Tibial artery (tissue), 4 donors: Measurements from ENCODE around the gene ANGPT4.

Experiments used
- DNase-seq, 2 donors: peaks; one replicate each; pipeline ENCODE4 v3.0.0-alpha.2; 2019
- H3K27ac ChIP-seq, 2 donors: fragments of 200-600 bp; sonication (generic) in 1 of 2; 1 replicate in 1 of 2; 2 replicates in 1 of 2; pipeline ENCODE4 v1.5.1; 2018 to 2019; ENCODE audit warnings: mild to moderate bottlenecking in 1 of 2
- H3K27me3 ChIP-seq, 2 donors: fragments of 200-600 bp; sonication (generic) in 1 of 2; one replicate each; pipeline versions ENCODE4 v1.5.1 to v1.6.0; 2016 to 2019
- H3K36me3 ChIP-seq, 3 donors: fragments of 200-600 bp; sonication (generic) in 2 of 3; one replicate each; pipeline ENCODE4 v1.5.1; 2016 to 2019; ENCODE audit warnings: mild to moderate bottlenecking in 2 of 3
- H3K4me1 ChIP-seq, 4 donors: fragments of 200-600 bp; sonication (generic) in 2 of 4; 1 replicate in 3 of 4; 2 replicates in 1 of 4; pipeline ENCODE4 v1.5.1; 2016 to 2019
- H3K4me3 ChIP-seq, 2 donors: fragments of 200-600 bp; sonication (generic) in 1 of 2; 1 replicate in 1 of 2; 2 replicates in 1 of 2; pipeline ENCODE4 v1.5.1; 2018 to 2019; ENCODE audit warnings: mild to moderate bottlenecking in 2 of 2
- H3K9me3 ChIP-seq, 3 donors: fragments of 200-600 bp; sonication (generic) in 1 of 3; one replicate each; pipeline ENCODE4 v1.5.1; 2016 to 2019
- intact Hi-C: fragments of 100-400 bp; cut with DNase I; formaldehyde crosslinking; loops from one replicate; pipeline ENCODE4 v1.15.0; 2023; ENCODE audit warnings: low total_unique reads
- TF ChIP-seq, protein P1 (sequence below), 2 experiments: fragments of 200-600 bp in 1 of 2; fragments of 450-650 bp in 1 of 2; IDR thresholded peaks; one replicate each; pipeline ENCODE4 v1.5.1; 2017 to 2019; ENCODE audit warnings: antibody characterized with exemption in 2 of 2, mild to moderate bottlenecking in 1 of 2, moderate library complexity in 1 of 2

Gene ANGPT4

DNA sequence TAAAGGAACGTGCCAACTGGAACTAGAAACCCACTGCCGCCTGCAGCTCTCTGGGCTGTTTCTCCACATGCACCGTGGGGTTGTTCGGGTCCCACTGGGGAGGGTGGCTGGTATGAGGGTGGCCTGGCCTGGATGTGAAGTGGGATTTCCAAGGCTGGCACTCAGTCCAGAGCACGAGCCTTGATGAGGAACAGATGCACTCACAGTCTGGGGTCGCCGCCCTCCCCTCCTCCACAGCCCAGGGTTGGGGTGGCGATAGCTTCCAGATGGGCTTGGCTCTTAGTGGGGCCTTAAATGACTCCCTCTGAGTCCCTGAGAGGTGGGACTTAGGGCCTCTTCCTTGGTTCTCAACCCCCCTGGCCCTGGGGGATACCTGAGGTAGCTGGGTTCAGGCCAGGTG lies 30.7 kb upstream of the ANGPT4 start:
- Histone ChIP-seq H3K9me3 (no peaks in the 10 kb centered on the region), H3K4me3 (no peak overlapping the region), H3K36me3 (no peaks in the 10 kb centered on the region), H3K27me3 (peaks cover 0 to 17% of the 10 kb centered on the region in 2 donors), H3K27ac (no peak overlapping the region), H3K4me1 (no peaks in the 10 kb centered on the region)
- TF ChIP-seq, protein P1, sequence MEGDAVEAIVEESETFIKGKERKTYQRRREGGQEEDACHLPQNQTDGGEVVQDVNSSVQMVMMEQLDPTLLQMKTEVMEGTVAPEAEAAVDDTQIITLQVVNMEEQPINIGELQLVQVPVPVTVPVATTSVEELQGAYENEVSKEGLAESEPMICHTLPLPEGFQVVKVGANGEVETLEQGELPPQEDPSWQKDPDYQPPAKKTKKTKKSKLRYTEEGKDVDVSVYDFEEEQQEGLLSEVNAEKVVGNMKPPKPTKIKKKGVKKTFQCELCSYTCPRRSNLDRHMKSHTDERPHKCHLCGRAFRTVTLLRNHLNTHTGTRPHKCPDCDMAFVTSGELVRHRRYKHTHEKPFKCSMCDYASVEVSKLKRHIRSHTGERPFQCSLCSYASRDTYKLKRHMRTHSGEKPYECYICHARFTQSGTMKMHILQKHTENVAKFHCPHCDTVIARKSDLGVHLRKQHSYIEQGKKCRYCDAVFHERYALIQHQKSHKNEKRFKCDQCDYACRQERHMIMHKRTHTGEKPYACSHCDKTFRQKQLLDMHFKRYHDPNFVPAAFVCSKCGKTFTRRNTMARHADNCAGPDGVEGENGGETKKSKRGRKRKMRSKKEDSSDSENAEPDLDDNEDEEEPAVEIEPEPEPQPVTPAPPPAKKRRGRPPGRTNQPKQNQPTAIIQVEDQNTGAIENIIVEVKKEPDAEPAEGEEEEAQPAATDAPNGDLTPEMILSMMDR (IDR thresholded peaks at IDR 0.05) = no peak
- intact Hi-C loops = no loop called here
- peak in 1 of 2 donors; percentile 42 for DNase-seq

DNA sequence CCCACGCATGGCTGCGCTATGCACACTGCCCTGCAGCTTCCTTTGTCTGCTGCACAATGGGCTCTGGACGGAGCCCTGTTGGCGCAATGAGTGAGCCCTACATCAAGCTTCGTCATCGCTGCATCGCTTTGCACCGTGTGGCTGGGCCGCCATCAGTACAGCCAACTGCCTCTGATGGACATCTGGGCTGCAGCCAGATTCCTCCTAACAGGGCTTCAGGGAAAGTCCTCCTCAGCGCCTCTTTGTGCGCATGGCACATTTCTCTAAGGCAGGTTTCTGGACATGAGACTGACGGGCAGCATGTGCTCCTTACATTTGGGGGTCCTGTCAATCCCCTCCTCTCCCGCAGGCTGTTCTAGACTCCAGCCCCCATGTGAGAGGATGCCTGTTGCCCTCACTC lies 29.7 kb upstream of the ANGPT4 start:
- intact Hi-C loops = no loop called here
- H3K9me3 ChIP-seq = no peaks in the 10 kb centered on the region
- no peak overlapping the region for H3K4me3 ChIP-seq
- no peaks in the 10 kb centered on the region for H3K36me3 ChIP-seq
- H3K27me3 ChIP-seq = peaks cover 0 to 17% of the 10 kb centered on the region in 2 donors
- no peaks in the 10 kb centered on the region for H3K4me1 ChIP-seq
- no peak overlapping the region for H3K27ac ChIP-seq
- DNase-seq = peak in 1 of 2 donors; percentile 32
- TF ChIP-seq, protein P1 (IDR thresholded peaks at IDR 0.05) = no peak

DNA sequence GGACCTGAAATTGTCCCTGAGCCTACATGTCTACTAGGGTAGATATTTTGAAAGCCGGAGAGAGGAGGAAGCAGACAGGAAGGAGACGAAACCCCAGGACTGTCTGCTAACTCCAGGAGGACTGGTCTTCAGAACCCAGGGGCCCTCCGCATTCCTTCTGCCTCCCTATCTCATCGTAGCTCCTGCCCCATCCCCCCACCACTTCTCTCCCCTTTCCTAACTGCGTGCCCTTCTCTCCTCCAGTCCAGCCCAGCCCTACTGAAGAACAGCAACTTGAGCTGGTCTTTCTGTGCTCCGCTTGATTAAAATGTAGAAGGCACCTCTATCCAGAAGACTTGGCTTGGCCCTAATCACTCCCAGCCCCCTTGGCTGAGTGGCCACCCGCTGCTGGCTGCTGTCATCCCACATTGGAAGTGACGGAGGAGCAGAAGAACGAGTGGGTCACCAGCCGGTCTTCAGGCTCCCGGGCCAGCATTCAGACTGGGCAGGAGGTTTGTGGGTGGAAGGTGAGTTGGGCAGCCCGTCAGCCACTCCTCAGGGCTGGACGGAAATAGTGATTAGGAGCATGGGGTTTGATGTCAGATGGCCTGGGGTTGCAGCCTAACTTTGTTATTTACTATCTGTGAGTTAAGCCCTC lies 28.8 kb upstream of the ANGPT4 start:
- H3K36me3 ChIP-seq = no peaks in the 10 kb centered on the region
- peak in 1 of 2 donors; percentile 41 for DNase-seq
- peaks cover 0 to 17% of the 10 kb centered on the region in 2 donors for H3K27me3 ChIP-seq
- intact Hi-C loops = no loop called here
- TF ChIP-seq, protein P1 (IDR thresholded peaks at IDR 0.05) = no peak
- no peaks in the 10 kb centered on the region for H3K9me3 ChIP-seq
- H3K4me3 ChIP-seq = no peak overlapping the region
- H3K27ac ChIP-seq = no peak overlapping the region
- H3K4me1 ChIP-seq = no peaks in the 10 kb centered on the region

DNA sequence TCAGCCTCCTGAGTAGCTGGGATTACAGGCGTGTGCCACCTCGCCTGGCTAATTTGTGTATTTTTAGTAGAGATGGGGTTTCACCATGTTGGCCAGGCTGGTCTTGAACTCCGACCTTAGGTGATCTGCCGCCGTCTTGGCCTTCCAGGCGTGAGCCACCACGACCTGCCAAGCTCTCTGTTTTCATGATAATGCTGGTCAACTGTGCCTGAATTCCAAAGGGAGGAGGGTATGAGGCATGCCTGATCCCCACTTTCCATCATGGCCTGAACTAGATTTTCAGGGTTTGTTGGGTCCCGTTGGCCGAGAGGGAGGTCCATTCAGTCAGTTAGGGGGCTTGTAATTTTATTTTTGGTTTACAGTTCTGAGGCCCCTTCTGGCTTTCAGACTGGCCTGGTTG lies 28.0 kb upstream of the ANGPT4 start:
- H3K4me3 ChIP-seq = no peak overlapping the region
- DNase-seq = no peak
- TF ChIP-seq, protein P1 (IDR thresholded peaks at IDR 0.05) = no peak
- intact Hi-C loops = no loop called here
- H3K27ac ChIP-seq = no peak overlapping the region
- no peaks in the 10 kb centered on the region for H3K9me3 ChIP-seq
- no peaks in the 10 kb centered on the region for H3K4me1 ChIP-seq
- H3K36me3 ChIP-seq = no peaks in the 10 kb centered on the region
- peaks cover 0 to 17% of the 10 kb centered on the region in 2 donors for H3K27me3 ChIP-seq

DNA sequence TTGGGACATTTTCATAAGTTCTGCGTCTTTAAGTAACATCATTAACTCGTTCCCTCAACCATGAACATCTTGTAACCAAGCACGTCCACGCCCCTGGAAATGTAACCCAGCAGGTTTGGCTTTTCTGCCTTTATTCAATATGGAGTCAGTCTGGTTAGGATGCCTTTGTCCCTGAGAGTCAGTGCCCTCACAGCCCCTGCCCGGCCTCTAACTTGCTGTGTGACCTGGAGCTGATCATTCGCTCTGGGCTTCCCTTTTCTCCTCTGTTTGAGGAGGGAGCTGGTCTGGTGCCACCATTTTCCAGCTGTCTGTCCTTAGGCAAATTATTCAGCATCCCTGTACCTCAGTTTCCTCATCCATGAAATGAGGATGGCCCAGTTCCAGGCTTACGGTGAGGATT lies 26.5 kb upstream of the ANGPT4 start:
- no peak overlapping the region for H3K4me3 ChIP-seq
- peaks cover 0 to 17% of the 10 kb centered on the region in 2 donors for H3K27me3 ChIP-seq
- H3K9me3 ChIP-seq = no peaks in the 10 kb centered on the region
- no peaks in the 10 kb centered on the region for H3K36me3 ChIP-seq
- intact Hi-C loops = no loop called here
- H3K4me1 ChIP-seq = no peaks in the 10 kb centered on the region
- DNase-seq = peak in 1 of 2 donors; percentile 17
- TF ChIP-seq, protein P1 (IDR thresholded peaks at IDR 0.05) = no peak
- no peak overlapping the region for H3K27ac ChIP-seq
